H1 (cell line): ENCODE data around the gene ADAM21. TPM values are rescaled to one million over a fixed set of nuclear protein-coding genes. Genes with fewer than 3 reads are reported as not detected.

Source experiments
- CTCF ChIA-PET: fragments of 300-600 bp; sonication (Branson Sonifier 250); formaldehyde crosslinking; loops from one replicate; lab custom pipeline; 2021; ENCODE audit not compliant: partially characterized antibody; lab: Charles Lee
- POLR2A ChIA-PET: fragments of 300-600 bp; sonication (Branson Sonifier 250); formaldehyde crosslinking; loops from one replicate; lab custom pipeline; 2021; ENCODE audit warnings: inconsistent platforms; ENCODE audit not compliant: partially characterized antibody; lab: Charles Lee
- DNase-seq, 2 experiments: peaks; one replicate each; pipeline versions ENCODE4 v3.0.0 to v3.0.0-alpha.2; 2010 to 2022; ENCODE audit warnings: low spot score in 2 of 2, low read depth in 1 of 2, mixed read lengths in 1 of 2
- FAIRE-seq: peaks from 2 replicates; lab custom pipeline; 2011; peaks lifted over from hg19 to GRCh38; lab: Jason Lieb, UNC
- H2AFZ ChIP-seq: 2 replicates; pipeline ENCODE4 v1.8.1; 2012; ENCODE audit warnings: low read length, inconsistent platforms
- H2AK5ac ChIP-seq: 2 replicates; pipeline ENCODE4 v1.6.1; 2013; ENCODE audit warnings: low read depth, low read length
- H2BK120ac ChIP-seq: replicated peaks from 2 replicates; pipeline ENCODE3; 2013; ENCODE audit warnings: low read depth, low read length, inconsistent platforms
- H2BK12ac ChIP-seq: 2 replicates; pipeline ENCODE4 v1.6.1; 2013; ENCODE audit warnings: low read depth, low read length
- H2BK15ac ChIP-seq: 2 replicates; pipeline ENCODE4 v1.6.1; 2013; ENCODE audit warnings: low read length
- H2BK20ac ChIP-seq: 2 replicates; pipeline ENCODE4 v1.6.1; 2013; ENCODE audit warnings: low read length
- H2BK5ac ChIP-seq: 2 replicates; pipeline ENCODE4 v1.6.1; 2013; ENCODE audit warnings: low read depth, low read length
- H3K14ac ChIP-seq: 2 replicates; pipeline ENCODE4 v1.6.1; 2013; ENCODE audit warnings: inconsistent platforms; ENCODE audit not compliant: insufficient read length
- H3K18ac ChIP-seq: 2 replicates; pipeline ENCODE4 v1.6.1; 2013; ENCODE audit warnings: low read length; ENCODE audit errors: extremely low read depth
- H3K23ac ChIP-seq: 2 replicates; pipeline ENCODE4 v1.6.1; 2013; ENCODE audit warnings: inconsistent platforms; ENCODE audit not compliant: insufficient read length
- H3K23me2 ChIP-seq: 2 replicates; pipeline ENCODE4 v1.6.1; 2013; ENCODE audit warnings: low read depth, low read length
- H3K27ac ChIP-seq: 2 replicates; pipeline ENCODE4 v1.6.1; 2011; ENCODE audit warnings: low read depth, low read length, inconsistent platforms
- H3K27me3 ChIP-seq, 4 experiments: replicated peaks in 1 of 4; 1 replicate in 1 of 4; 2 replicates in 3 of 4; pipeline versions ENCODE4 v1.6.1 to v1.8.1; 2011 to 2013; ENCODE audit warnings: low read length in 3 of 4, mild to moderate bottlenecking in 3 of 4, inconsistent platforms in 2 of 4, mixed read lengths in 2 of 4, moderate library complexity in 1 of 4; ENCODE audit not compliant: control insufficient read depth in 3 of 4, insufficient read depth in 3 of 4; ENCODE audit errors: extremely low read depth in 1 of 4
- H3K36me3 ChIP-seq, 4 experiments: 2 replicates each; pipeline versions ENCODE4 v1.6.1 to v1.8.1; 2011 to 2013; ENCODE audit warnings: mild to moderate bottlenecking in 4 of 4, low read length in 3 of 4, moderate library complexity in 2 of 4, control low read depth in 1 of 4, inconsistent platforms in 1 of 4; ENCODE audit not compliant: insufficient read depth in 4 of 4, control insufficient read depth in 2 of 4
- H3K4ac ChIP-seq: replicated peaks from 2 replicates; pipeline ENCODE3; 2013; ENCODE audit warnings: low read length, low read depth, mixed read lengths, inconsistent platforms; ENCODE audit not compliant: insufficient read length
- H3K4me1 ChIP-seq, 4 experiments: replicated peaks in 1 of 4; 1 replicate in 1 of 4; 2 replicates in 3 of 4; pipeline versions ENCODE4 v1.6.1 to v1.8.1; 2011 to 2013; ENCODE audit warnings: low read length in 3 of 4, inconsistent platforms in 2 of 4, mixed read lengths in 1 of 4; ENCODE audit not compliant: insufficient read depth in 4 of 4, control insufficient read depth in 3 of 4
- H3K4me2 ChIP-seq, 2 experiments: 2 replicates each; pipeline versions ENCODE4 v1.6.1 to v1.8.1; 2011 to 2013; ENCODE audit warnings: low read depth in 2 of 2, low read length in 2 of 2, control low read depth in 1 of 2, inconsistent platforms in 1 of 2, mild to moderate bottlenecking in 1 of 2; ENCODE audit not compliant: insufficient read depth in 1 of 2
- H3K4me3 ChIP-seq, 4 experiments: fragments of 200-600, 300-600 bp in 1 of 4; sonication (generic), shearing (Covaris generic), sonication (Bioruptor Twin) in 1 of 4; 2 replicates each; pipeline versions ENCODE4 v1.5.1 to v1.8.1; 2011 to 2016; ENCODE audit warnings: low read length in 4 of 4, low read depth in 3 of 4, control low read depth in 2 of 4, inconsistent platforms in 2 of 4, mild to moderate bottlenecking in 2 of 4, mixed read lengths in 1 of 4, moderate library complexity in 1 of 4; ENCODE audit not compliant: insufficient read depth in 2 of 4; ENCODE audit errors: extremely low read depth in 1 of 4
- H3K56ac ChIP-seq: replicated peaks from 2 replicates; pipeline ENCODE3; 2013; ENCODE audit warnings: low read depth, mild to moderate bottlenecking, mixed read lengths, low read length, inconsistent platforms; ENCODE audit not compliant: insufficient read length
- H3K79me1 ChIP-seq: 2 replicates; pipeline ENCODE4 v1.6.1; 2013; ENCODE audit warnings: low read depth, low read length, control low read depth
- H3K79me2 ChIP-seq, 2 experiments: 2 replicates each; pipeline versions ENCODE4 v1.6.1 to v1.8.1; 2012 to 2013; ENCODE audit warnings: low read length in 2 of 2, mild to moderate bottlenecking in 2 of 2, inconsistent platforms in 1 of 2; ENCODE audit not compliant: insufficient read depth in 2 of 2, control insufficient read depth in 1 of 2
- H3K9ac ChIP-seq, 4 experiments: replicated peaks in 1 of 4; 1 replicate in 1 of 4; 2 replicates in 3 of 4; pipeline versions ENCODE4 v1.6.1 to v1.8.1; 2011 to 2013; ENCODE audit warnings: low read depth in 3 of 4, low read length in 3 of 4, control low read depth in 2 of 4, mild to moderate bottlenecking in 2 of 4, moderate library complexity in 2 of 4, inconsistent platforms in 1 of 4; ENCODE audit errors: extremely low read depth in 1 of 4
- H3K9me3 ChIP-seq, 2 experiments: 2 replicates each; pipeline versions ENCODE4 v1.6.1 to v1.8.1; 2012 to 2013; ENCODE audit warnings: mild to moderate bottlenecking in 2 of 2, moderate library complexity in 2 of 2, control low read depth in 1 of 2, inconsistent platforms in 1 of 2, low read depth in 1 of 2, low read length in 1 of 2, mixed read lengths in 1 of 2; ENCODE audit not compliant: insufficient read depth in 2 of 2
- H4K20me1 ChIP-seq, 2 experiments: replicated peaks in 1 of 2; 2 replicates each; pipeline versions ENCODE3 to v1.8.1; 2011 to 2013; ENCODE audit warnings: inconsistent platforms in 2 of 2, low read length in 2 of 2, mild to moderate bottlenecking in 1 of 2; ENCODE audit not compliant: insufficient read depth in 2 of 2, control insufficient read depth in 1 of 2
- H4K5ac ChIP-seq: 2 replicates; pipeline ENCODE4 v1.6.1; 2013; ENCODE audit warnings: low read length, low read depth, mixed read lengths, inconsistent platforms; ENCODE audit not compliant: insufficient read length
- H4K8ac ChIP-seq: 2 replicates; pipeline ENCODE4 v1.8.0; 2013; ENCODE audit warnings: mild to moderate bottlenecking, moderate library complexity, low read length, inconsistent platforms; ENCODE audit not compliant: insufficient read depth; ENCODE audit errors: extremely low read depth
- H4K91ac ChIP-seq: replicated peaks from 2 replicates; pipeline ENCODE3; 2013; ENCODE audit warnings: low read length, mixed read lengths, inconsistent platforms; ENCODE audit not compliant: insufficient read length
- BRCA1 ChIP-seq: IDR thresholded peaks from 2 replicates; pipeline ENCODE4 v1.6.1; 2012; ENCODE audit warnings: low read depth, low read length, improper control_type of control experiment
- CBX8 ChIP-seq: fragments of 300-800, 300-1000 bp; sonication (generic); IDR thresholded peaks from 2 replicates; pipeline ENCODE4 v1.7.1; 2016; ENCODE audit warnings: low read depth, low read length, borderline replicate concordance
- CHD1 ChIP-seq: IDR thresholded peaks from 2 replicates; pipeline ENCODE4 v1.6.1; 2012; ENCODE audit warnings: low read depth, low read length, improper control_type of control experiment
- CHD2 ChIP-seq: IDR thresholded peaks from 2 replicates; pipeline ENCODE4 v1.6.1; 2012; ENCODE audit warnings: low read length, improper control_type of control experiment
- CTBP2 ChIP-seq: IDR thresholded peaks from 2 replicates; pipeline ENCODE4 v1.7.0; 2011; ENCODE audit warnings: borderline replicate concordance, mild to moderate bottlenecking, moderate library complexity, mixed read lengths, low read length; ENCODE audit not compliant: insufficient read depth, insufficient read length
- EP300 ChIP-seq, 2 experiments: IDR thresholded peaks; 1 replicate in 1 of 2; 2 replicates in 1 of 2; pipeline ENCODE4 v1.6.1; 2011 to 2012; ENCODE audit warnings: low read depth in 2 of 2, low read length in 2 of 2, mild to moderate bottlenecking in 2 of 2, borderline replicate concordance in 1 of 2, inconsistent platforms in 1 of 2, moderate library complexity in 1 of 2
- PHF8 ChIP-seq: fragments of 200-600 bp; sonication (generic); conservative IDR thresholded peaks from 2 replicates; pipeline ENCODE4 v1.7.1; 2012; ENCODE audit warnings: low read depth, mild to moderate bottlenecking, inconsistent platforms, low read length, moderate library complexity
- POLR2A ChIP-seq, 2 experiments: IDR thresholded peaks; 1 replicate in 1 of 2; 2 replicates in 1 of 2; pipeline ENCODE4 v1.6.1; 2011; ENCODE audit warnings: low read depth in 2 of 2, low read length in 2 of 2, mild to moderate bottlenecking in 2 of 2; ENCODE audit errors: control extremely low read depth in 1 of 2
- RBBP5 ChIP-seq: IDR thresholded peaks from 2 replicates; pipeline ENCODE4 v1.7.1; 2012; ENCODE audit warnings: low read depth, mild to moderate bottlenecking, inconsistent platforms, low read length, moderate library complexity, borderline replicate concordance
- RNF2 ChIP-seq: fragments of 200-900, 300-1000 bp; sonication (generic); IDR thresholded peaks from 2 replicates; pipeline ENCODE4 v1.7.1; 2016; ENCODE audit warnings: borderline replicate concordance, low read depth, mild to moderate bottlenecking, antibody characterized with exemption, low read length; ENCODE audit not compliant: poor library complexity, severe bottlenecking; ENCODE audit errors: missing control alignments
- SP4 ChIP-seq: IDR thresholded peaks from 2 replicates; pipeline ENCODE4 v1.6.1; 2012; ENCODE audit warnings: low read length, inconsistent platforms
- TBP ChIP-seq: IDR thresholded peaks from 2 replicates; pipeline ENCODE4 v1.6.1; 2011; ENCODE audit warnings: low read depth, low read length, improper control_type of control experiment
- WGBS, 2 experiments: shearing (Covaris generic) in 1 of 2; methylation state at CpG; one replicate each; pipeline versions ENCODE4 v1.1.6 to v1.1.7; 2013 to 2015; ENCODE audit warnings: low lambda C conversion rate in 2 of 2, mixed read lengths in 2 of 2, inconsistent platforms in 1 of 2, low coverage in 1 of 2, missing lambda C conversion rate in 1 of 2; ENCODE audit not compliant: insufficient replicate concordance in 2 of 2, insufficient coverage in 1 of 2, insufficient read length in 1 of 2; ENCODE audit errors: extremely low coverage in 1 of 2, missing lambda C conversion rate in 1 of 2; 5-methylcytosine and 5-hydroxymethylcytosine counted together
- polyA plus RNA-seq, 7 experiments: library from polyadenylated mRNA; depleted of rRNA in 3 of 7; stranded (reverse) in 5 of 7; unstranded in 2 of 7; fragments of >200 nt in 5 of 7; fragments of 200-250 nt in 2 of 7; gene quantifications; 1 replicate in 5 of 7; 2 replicates in 1 of 7; 4 replicates in 1 of 7; pipeline versions ENCODE4 v1.2.1 to v1.2.3, GENCODE V29; 2011 to 2013; ENCODE audit warnings: missing spikeins in 2 of 7, mixed read lengths in 2 of 7
- total RNA-seq: library from RNA; stranded (reverse); fragmentation: NEBNext Ultra II Directional; extraction: Animal tissue kit (Norgen Biotek cat#: 25700); gene quantifications from 2 replicates; pipeline ENCODE4 v1.2.1, GENCODE V29; 2021
- TF ChIP-seq, protein P1 (sequence below): IDR thresholded peaks from 2 replicates; pipeline ENCODE4 v1.6.1; 2012; ENCODE audit warnings: inconsistent platforms

ADAM21 gene
- total and polyA plus RNA-seq, 2 of the 8 experiments (the other 6 are each of a cell fraction or from before 2014, with no cell fraction given) = 0.09 TPM; not detected in 1

DNA sequence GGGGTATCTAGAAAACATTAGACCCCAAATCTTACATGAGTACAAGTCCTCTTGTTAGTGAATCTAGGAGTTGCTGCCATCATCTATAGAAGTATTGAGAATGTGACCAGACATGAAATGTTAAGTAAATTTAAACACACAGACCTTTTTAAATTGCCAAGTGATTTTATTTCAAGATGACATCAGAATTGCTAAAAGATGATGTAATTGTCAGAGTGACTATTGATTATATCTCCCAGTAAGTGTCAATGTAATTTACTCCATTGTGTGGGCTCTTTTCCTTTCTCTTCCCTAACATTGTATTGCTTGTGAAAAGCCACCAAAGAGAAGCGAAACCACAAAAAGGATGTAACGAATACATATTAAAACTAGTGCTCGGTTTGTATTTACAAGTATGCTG is 16.8 kb downstream of the ADAM21 start:
- no peak overlapping the region for H2BK15ac ChIP-seq
- no peak overlapping the region for H2BK20ac ChIP-seq
- no peak overlapping the region for H2BK5ac ChIP-seq
- no peaks in the 10 kb centered on the region for H3K36me3 ChIP-seq
- no peak overlapping the region for H2AFZ ChIP-seq
- peaks cover 3 to 14% (median 7%) of the 10 kb centered on the region in 4 experiments; a peak in 6 of 7 replicates for H3K4me1 ChIP-seq
- H2BK12ac ChIP-seq = no peak overlapping the region
- TF ChIP-seq TBP (no peak), PHF8 (no peak), CTBP2 (no peak), CHD2 (no peak), BRCA1 (no peak), POLR2A (IDR thresholded peaks at IDR 0.05; ENCODE audit: control extremely low read depth in 1 of 2, low read depth in 2 of 2, low read length in 2 of 2) (no peak), CBX8 (no peak), CHD1 (no peak), SP4 (no peak), EP300 (IDR thresholded peaks at IDR 0.05; ENCODE audit: borderline replicate concordance in 1 of 2, low read depth in 2 of 2, low read length in 2 of 2) (no peak), RNF2 (no peak), RBBP5 (no peak)
- TF ChIP-seq, protein P1, sequence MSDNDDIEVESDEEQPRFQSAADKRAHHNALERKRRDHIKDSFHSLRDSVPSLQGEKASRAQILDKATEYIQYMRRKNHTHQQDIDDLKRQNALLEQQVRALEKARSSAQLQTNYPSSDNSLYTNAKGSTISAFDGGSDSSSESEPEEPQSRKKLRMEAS = no peak
- no peak overlapping the region for H3K23ac ChIP-seq
- H3K27ac ChIP-seq = no peak overlapping the region
- no peak overlapping the region for H3K18ac ChIP-seq
- POLR2A ChIA-PET = no interaction called here
- no peak overlapping the region for H4K8ac ChIP-seq
- no peak overlapping the region for H2BK120ac ChIP-seq
- no peaks in the 10 kb centered on the region for H3K23me2 ChIP-seq
- H3K4me3 ChIP-seq = no peak overlapping the region
- no peaks in the 10 kb centered on the region; the same call in 1 of the 2 replicates for H3K79me1 ChIP-seq
- H2AK5ac ChIP-seq = no peak overlapping the region
- H3K14ac ChIP-seq = no peak overlapping the region
- DNase-seq (no peak), FAIRE-seq (no peak)
- H3K79me2 ChIP-seq = no peaks in the 10 kb centered on the region
- no peak overlapping the region for H3K4ac ChIP-seq
- no peak overlapping the region for H4K91ac ChIP-seq
- H4K20me1 ChIP-seq = no peaks in the 10 kb centered on the region
- WGBS, 2 experiments = 92% methylated on average over 3 of the region's 3 CpGs; no CpG with 5 or more reads in 1 of the 2 experiments
- no peaks in the 10 kb centered on the region for H3K9me3 ChIP-seq
- no peak overlapping the region for H3K9ac ChIP-seq
- H3K4me2 ChIP-seq = no peak overlapping the region
- no peaks in the 10 kb centered on the region for H3K27me3 ChIP-seq
- CTCF ChIA-PET = no interaction called here
- H3K56ac ChIP-seq = no peak overlapping the region
- no peak overlapping the region for H4K5ac ChIP-seq
